Hematopoietic multipotent progenitor cell treated with erythropoietin and hydrocortisone succinate and interleukin-3 and kit ligand, for 8 days (in vitro differentiated cells): ENCODE data around the gene ATPAF1.
A peak's percentile ranks its signal among the peaks of the same experiment; 100 is the strongest.

Source experiments
- DNase-seq: peaks from one replicate; pipeline ENCODE4 v3.0.0-alpha.2; 2015

Gene ATPAF1

GRCh38 chr1:46613661-46614603 is 54.2 kb downstream of the ATPAF1 start:
- peak; percentile 79 for DNase-seq

GRCh38 chr1:46612937-46613660 is 55.1 kb downstream of the ATPAF1 start:
- DNase-seq, result no peak

GRCh38 chr1:46611691-46612221 is 56.4 kb downstream of the ATPAF1 start:
- DNase-seq, result peak; percentile 93

GRCh38 chr1:46607345-46608130 is 60.6 kb downstream of the ATPAF1 start:
- DNase-seq, result no peak

- DNase-seq, result no peak
Observed at GRCh38 chr1:46606255-46606965, 61.8 kb downstream of the ATPAF1 start.

- no peak for DNase-seq
Observed at GRCh38 chr1:46605232-46605631, 62.9 kb downstream of the ATPAF1 start.

- DNase-seq, result peak; percentile 96
Observed at GRCh38 chr1:46603858-46604549, 64.2 kb downstream of the ATPAF1 start, which contains the start of gene MKNK1. Gene MKNK1 (minus strand): TSS chr1:46604268. CDS start chr1:46583327, 20,941 bp downstream.

- no peak for DNase-seq
Observed at GRCh38 chr1:46603481-46603857, 64.7 kb downstream of the ATPAF1 start.

- DNase-seq, result no peak
Observed at GRCh38 chr1:46601257-46602007, 66.7 kb downstream of the ATPAF1 start.

GRCh38 chr1:46599059-46599970 is 68.8 kb downstream of the ATPAF1 start:
- no peak for DNase-seq

GRCh38 chr1:46596846-46597245 is 71.3 kb downstream of the ATPAF1 start:
- DNase-seq, result no peak

- no peak for DNase-seq
Observed at GRCh38 chr1:46596036-46596435, 72.1 kb downstream of the ATPAF1 start.

- peak; percentile 67 for DNase-seq
Observed at GRCh38 chr1:46595127-46595526, 73.0 kb downstream of the ATPAF1 start.

GRCh38 chr1:46594063-46594462 is 74.1 kb downstream of the ATPAF1 start:
- DNase-seq, result no peak

GRCh38 chr1:46592823-46593222 is 75.3 kb downstream of the ATPAF1 start:
- DNase-seq, result no peak

GRCh38 chr1:46589529-46589928 is 78.6 kb downstream of the ATPAF1 start:
- DNase-seq, result no peak

GRCh38 chr1:46587069-46587468 is 81.1 kb downstream of the ATPAF1 start:
- no peak for DNase-seq

GRCh38 chr1:46585312-46585938 is 82.7 kb downstream of the ATPAF1 start:
- no peak for DNase-seq

GRCh38 chr1:46583494-46583893 is 84.7 kb downstream of the ATPAF1 start:
- DNase-seq, result no peak
